Measurements from ENCODE around the gene HSBP1. TPM values are rescaled to one million over a fixed set of nuclear protein-coding genes. Genes with fewer than 3 reads are reported as not detected.

The HSBP1 gene
- total RNA-seq, 3 donors from 2014 or later (not counting 1 experiment from before 2014, with no cell fraction given): 34.8 to 39.6 (median 37.8) TPM

- H3K4me3 ChIP-seq (ENCODE audit: low read length): no peak overlapping the region
- no peak for TF ChIP-seq CTCF (IDR thresholded peaks at IDR 0.05)
- H3K9me3 Mint-ChIP-seq: peaks cover 0 to 2% of the 10 kb centered on the region in 2 donors
- H3K36me3 ChIP-seq (ENCODE audit: control insufficient read depth, insufficient read depth, low read length): no peaks in the 10 kb centered on the region
- no peaks in the 10 kb centered on the region for H3K9me3 ChIP-seq (ENCODE audit: control insufficient read depth, insufficient read depth, low read length)
- ATAC-seq (peak in 1 of 3 donors; percentile 36), DNase-seq (no peak)
- no peak overlapping the region for H3K4me3 Mint-ChIP-seq
- no peak overlapping the region for H3K27ac ChIP-seq (ENCODE audit: low read length)
- peaks cover 23 to 45% of the 10 kb centered on the region in 2 donors for H3K27me3 Mint-ChIP-seq (ENCODE audit: low read depth in 2 of 2)
- H3K36me3 Mint-ChIP-seq: no peaks in the 10 kb centered on the region
- intact Hi-C loops (cut with micrococcal nuclease): no loop called here
- H3K27me3 ChIP-seq (ENCODE audit: control insufficient read depth, insufficient read depth, low read length): peaks cover 2% of the 10 kb centered on the region
- no peak overlapping the region for H3K27ac Mint-ChIP-seq
- WGBS (ENCODE audit: insufficient coverage): 57% methylated on average over 5 of the region's 6 CpGs
- H3K4me1 Mint-ChIP-seq: peaks cover 10 to 12% of the 10 kb centered on the region in 2 donors
- H3K4me1 ChIP-seq (ENCODE audit: control insufficient read depth, insufficient read depth, low read length): peaks cover 6% of the 10 kb centered on the region
Measured at GRCh38 chr16:83802135-83802534, 5.6 kb upstream of the HSBP1 start.

GRCh38 chr16:83802554-83803205 is 5.1 kb upstream of the HSBP1 start:
- peaks cover 12% of the 10 kb centered on the region for H3K4me1 ChIP-seq (ENCODE audit: control insufficient read depth, insufficient read depth, low read length)
- TF ChIP-seq CTCF (IDR thresholded peaks at IDR 0.05): no peak
- no peak overlapping the region for H3K27ac ChIP-seq (ENCODE audit: low read length)
- ATAC-seq (no peak), DNase-seq (no peak)
- peaks cover 2% of the 10 kb centered on the region for H3K27me3 ChIP-seq (ENCODE audit: control insufficient read depth, insufficient read depth, low read length)
- intact Hi-C loops (cut with micrococcal nuclease): no loop called here
- H3K4me3 ChIP-seq (ENCODE audit: low read length): no peak overlapping the region
- H3K9me3 ChIP-seq (ENCODE audit: control insufficient read depth, insufficient read depth, low read length): no peaks in the 10 kb centered on the region
- no peaks in the 10 kb centered on the region for H3K36me3 ChIP-seq (ENCODE audit: control insufficient read depth, insufficient read depth, low read length)
- peaks cover 0 to 2% of the 10 kb centered on the region in 2 donors for H3K9me3 Mint-ChIP-seq
- peaks cover 20 to 41% of the 10 kb centered on the region in 2 donors for H3K27me3 Mint-ChIP-seq (ENCODE audit: low read depth in 2 of 2)
- H3K27ac Mint-ChIP-seq: no peak overlapping the region
- H3K4me3 Mint-ChIP-seq: no peak overlapping the region
- H3K4me1 Mint-ChIP-seq: peaks cover 12% of the 10 kb centered on the region in 2 donors
- no peaks in the 10 kb centered on the region for H3K36me3 Mint-ChIP-seq
- 90% methylated on average over 11 of the region's 11 CpGs for WGBS (ENCODE audit: insufficient coverage)

GRCh38 chr16:83803811-83804210 is 4.0 kb upstream of the HSBP1 start:
- no peak for DNase-seq
- peaks cover 18 to 20% of the 10 kb centered on the region in 2 donors for H3K4me1 Mint-ChIP-seq
- no peak overlapping the region for H3K4me3 Mint-ChIP-seq
- H3K27me3 ChIP-seq (ENCODE audit: control insufficient read depth, insufficient read depth, low read length): peaks cover 2% of the 10 kb centered on the region
- peaks cover 17 to 30% of the 10 kb centered on the region in 2 donors for H3K27me3 Mint-ChIP-seq (ENCODE audit: low read depth in 2 of 2)
- no peak overlapping the region for H3K27ac ChIP-seq (ENCODE audit: low read length)
- intact Hi-C loops (cut with micrococcal nuclease): no loop called here
- H3K4me1 ChIP-seq (ENCODE audit: control insufficient read depth, insufficient read depth, low read length): peaks cover 19% of the 10 kb centered on the region
- H3K36me3 Mint-ChIP-seq: no peaks in the 10 kb centered on the region
- H3K9me3 ChIP-seq (ENCODE audit: control insufficient read depth, insufficient read depth, low read length): no peaks in the 10 kb centered on the region
- H3K27ac Mint-ChIP-seq: peak overlapping the region in 1 of 2 donors; percentile 17
- 89% methylated on average over 2 of the region's 3 CpGs for whole genome bisulfite sequencing (ENCODE audit: insufficient coverage)
- ATAC-seq: no peak
- TF ChIP-seq CTCF (IDR thresholded peaks at IDR 0.05): no peak
- H3K9me3 Mint-ChIP-seq: peaks cover 0 to 2% of the 10 kb centered on the region in 2 donors
- H3K4me3 ChIP-seq (ENCODE audit: low read length): no peak overlapping the region
- H3K36me3 ChIP-seq (ENCODE audit: control insufficient read depth, insufficient read depth, low read length): no peaks in the 10 kb centered on the region

- no peaks in the 10 kb centered on the region for H3K36me3 Mint-ChIP-seq
- no peak overlapping the region for H3K27ac ChIP-seq (ENCODE audit: low read length)
- no peak overlapping the region for H3K4me3 Mint-ChIP-seq
- no peak overlapping the region for H3K4me3 ChIP-seq (ENCODE audit: low read length)
- H3K36me3 ChIP-seq (ENCODE audit: control insufficient read depth, insufficient read depth, low read length): no peaks in the 10 kb centered on the region
- peaks cover 24 to 26% of the 10 kb centered on the region in 2 donors for H3K4me1 Mint-ChIP-seq
- 98% methylated on average over 5 of the region's 5 CpGs for WGBS (ENCODE audit: insufficient coverage)
- H3K9me3 Mint-ChIP-seq: peaks cover 0 to 2% of the 10 kb centered on the region in 2 donors
- DNase-seq (no peak), ATAC-seq (no peak)
- H3K27me3 ChIP-seq (ENCODE audit: control insufficient read depth, insufficient read depth, low read length): peaks cover 2% of the 10 kb centered on the region
- no peaks in the 10 kb centered on the region for H3K9me3 ChIP-seq (ENCODE audit: control insufficient read depth, insufficient read depth, low read length)
- H3K27me3 Mint-ChIP-seq (ENCODE audit: low read depth in 2 of 2): peaks cover 14 to 30% of the 10 kb centered on the region in 2 donors
- intact Hi-C loops (cut with micrococcal nuclease): no loop called here
- H3K27ac Mint-ChIP-seq: peak overlapping the region in 1 of 2 donors; percentile 17
- peaks cover 25% of the 10 kb centered on the region for H3K4me1 ChIP-seq (ENCODE audit: control insufficient read depth, insufficient read depth, low read length)
- no peak for TF ChIP-seq CTCF (IDR thresholded peaks at IDR 0.05)
Measured at GRCh38 chr16:83804366-83804765, 3.4 kb upstream of the HSBP1 start.

Measured in natural killer cell (primary cell).